ENCODE results near the gene BEX4. TPM values are rescaled to one million over a fixed set of nuclear protein-coding genes. Genes with fewer than 3 reads are reported as not detected.
"Not testable (repeated sequence)": the region's sequence is repeated elsewhere in the genome, so short reads cannot be mapped to it uniquely, and the experiment has no call there.

BEX4 gene
- total RNA-seq, 1 donor, result 7.9 TPM

DNA sequence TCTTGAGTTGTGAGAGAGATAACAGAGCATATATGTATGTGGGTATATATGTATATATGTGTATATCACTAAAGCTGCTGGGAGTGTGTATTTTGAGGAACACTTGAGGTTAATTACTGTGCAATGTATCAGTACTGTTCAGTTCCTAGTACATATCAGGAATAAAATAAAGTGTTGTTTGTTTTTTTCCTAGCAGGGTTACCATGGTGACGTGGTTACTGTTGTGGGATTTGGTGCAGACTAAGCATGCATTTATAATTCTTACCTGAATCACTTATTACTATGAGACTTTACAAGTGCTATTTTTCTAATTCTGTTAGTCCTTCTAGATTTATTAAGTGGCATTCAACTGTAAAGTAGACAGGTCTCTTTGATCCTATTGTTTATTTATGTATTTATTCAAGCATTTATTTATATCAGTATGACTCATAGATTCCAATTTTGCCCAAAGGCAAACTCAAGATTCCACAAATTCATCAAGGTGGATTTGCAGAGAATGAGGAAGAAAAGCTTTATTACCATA lies 26.9 kb upstream of the BEX4 start:
- TF ChIP-seq, protein P1, sequence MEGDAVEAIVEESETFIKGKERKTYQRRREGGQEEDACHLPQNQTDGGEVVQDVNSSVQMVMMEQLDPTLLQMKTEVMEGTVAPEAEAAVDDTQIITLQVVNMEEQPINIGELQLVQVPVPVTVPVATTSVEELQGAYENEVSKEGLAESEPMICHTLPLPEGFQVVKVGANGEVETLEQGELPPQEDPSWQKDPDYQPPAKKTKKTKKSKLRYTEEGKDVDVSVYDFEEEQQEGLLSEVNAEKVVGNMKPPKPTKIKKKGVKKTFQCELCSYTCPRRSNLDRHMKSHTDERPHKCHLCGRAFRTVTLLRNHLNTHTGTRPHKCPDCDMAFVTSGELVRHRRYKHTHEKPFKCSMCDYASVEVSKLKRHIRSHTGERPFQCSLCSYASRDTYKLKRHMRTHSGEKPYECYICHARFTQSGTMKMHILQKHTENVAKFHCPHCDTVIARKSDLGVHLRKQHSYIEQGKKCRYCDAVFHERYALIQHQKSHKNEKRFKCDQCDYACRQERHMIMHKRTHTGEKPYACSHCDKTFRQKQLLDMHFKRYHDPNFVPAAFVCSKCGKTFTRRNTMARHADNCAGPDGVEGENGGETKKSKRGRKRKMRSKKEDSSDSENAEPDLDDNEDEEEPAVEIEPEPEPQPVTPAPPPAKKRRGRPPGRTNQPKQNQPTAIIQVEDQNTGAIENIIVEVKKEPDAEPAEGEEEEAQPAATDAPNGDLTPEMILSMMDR (IDR thresholded peaks at IDR 0.05; ENCODE audit: insufficient read depth, low read length), result no peak
- H3K4me3 ChIP-seq (ENCODE audit: low read depth, low read length), result no peak overlapping the region
- no peak for DNase-seq (ENCODE audit: low read depth)

DNA sequence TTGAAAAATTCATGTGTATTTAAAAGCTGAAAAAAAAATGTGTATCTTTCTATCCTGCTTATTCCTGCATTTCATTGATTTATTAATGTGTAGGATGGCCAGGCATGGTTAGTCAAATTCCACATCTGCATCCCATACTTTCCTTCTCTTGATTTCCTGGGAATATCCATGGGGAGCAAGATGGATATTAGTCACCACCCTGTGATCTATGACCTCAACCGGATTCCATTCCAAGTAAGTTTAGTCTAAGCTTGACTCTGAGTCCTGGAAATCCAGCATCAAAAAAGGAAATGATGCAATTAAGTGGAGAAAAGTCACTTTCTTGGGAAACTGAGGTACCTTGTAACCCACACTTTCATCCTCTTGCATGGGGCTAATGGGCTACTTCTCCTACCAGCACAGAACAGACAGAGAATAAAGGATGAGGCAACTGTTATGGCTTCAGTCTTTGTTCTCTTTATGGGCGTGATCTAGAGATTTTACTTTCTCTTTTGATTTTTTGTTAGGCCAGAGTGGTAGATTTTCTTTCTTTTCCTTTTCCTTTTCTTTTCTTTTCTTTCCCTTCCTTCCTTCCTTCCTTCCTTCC lies 17.1 kb upstream of the BEX4 start:
- no peak overlapping the region for H3K4me3 ChIP-seq (ENCODE audit: low read depth, low read length)
- peak; percentile 63 for DNase-seq (ENCODE audit: low read depth)
- TF ChIP-seq, protein P1 (IDR thresholded peaks at IDR 0.05; ENCODE audit: insufficient read depth, low read length), result no peak

DNA sequence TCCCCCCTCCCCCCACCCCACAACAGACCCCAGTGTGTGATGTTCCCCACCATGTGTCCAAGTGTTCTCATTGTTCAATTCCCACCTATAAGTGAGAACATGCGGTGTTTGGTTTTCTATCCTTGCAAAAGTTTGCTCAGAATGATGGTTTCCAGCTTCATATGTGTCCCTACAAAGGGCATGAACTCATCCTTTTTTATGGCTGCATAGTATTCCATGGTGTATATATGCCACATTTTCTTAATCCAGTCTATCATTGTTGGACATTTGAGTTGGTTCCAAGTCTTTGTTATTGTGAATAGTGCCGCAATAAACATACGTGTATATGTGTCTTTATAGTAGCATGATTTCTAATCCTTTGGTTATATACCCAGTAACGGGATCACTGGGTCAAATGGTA lies 16.2 kb upstream of the BEX4 start:
- not testable (repeated sequence) for H3K4me3 ChIP-seq (ENCODE audit: low read depth, low read length); DNase-seq (ENCODE audit: low read depth)

DNA sequence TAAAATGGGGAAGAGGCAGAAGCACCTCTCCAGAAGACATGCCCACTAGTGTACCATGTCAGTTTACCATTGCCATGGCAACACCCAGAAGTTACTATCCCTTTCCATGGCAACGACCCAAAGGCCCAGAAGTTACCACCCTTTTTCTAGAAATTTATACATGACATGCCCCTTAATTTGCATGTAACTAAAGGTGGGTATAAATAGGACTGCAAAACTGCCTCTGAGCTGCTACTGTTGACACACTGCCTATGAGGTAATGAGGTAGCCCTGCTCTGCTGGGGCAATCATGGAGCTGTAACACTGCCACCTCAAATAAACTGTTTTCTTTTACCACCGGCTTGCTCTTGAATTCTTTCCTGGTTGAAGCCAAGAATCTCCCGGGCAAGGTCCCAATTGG lies 13.9 kb upstream of the BEX4 start:
- H3K4me3 ChIP-seq (ENCODE audit: low read depth, low read length), result no peak overlapping the region
- no peak for DNase-seq (ENCODE audit: low read depth)
- TF ChIP-seq, protein P1 (IDR thresholded peaks at IDR 0.05; ENCODE audit: insufficient read depth, low read length), result no peak

DNA sequence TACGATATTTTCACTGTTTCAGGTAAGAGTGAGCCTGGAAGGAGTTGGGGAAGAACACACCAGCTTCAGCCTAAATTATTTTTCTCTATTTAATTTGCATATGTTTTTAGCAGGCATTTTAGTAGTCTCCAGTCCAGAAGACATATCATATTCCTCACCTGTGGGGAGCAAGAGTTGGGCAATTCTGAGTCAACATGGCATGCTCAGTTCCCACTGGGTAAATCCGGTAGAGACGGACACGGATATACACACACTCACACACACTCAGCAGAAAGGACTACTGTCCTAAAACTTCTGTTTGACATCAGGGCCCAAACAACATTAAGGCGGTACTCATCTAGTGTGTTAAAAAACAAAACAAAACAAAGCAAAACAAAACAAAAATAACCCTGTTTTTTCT lies 4.9 kb upstream of the BEX4 start:
- no peak overlapping the region for H3K4me3 ChIP-seq (ENCODE audit: low read depth, low read length)
- TF ChIP-seq, protein P1 (IDR thresholded peaks at IDR 0.05; ENCODE audit: insufficient read depth, low read length), result no peak
- DNase-seq (ENCODE audit: low read depth), result no peak

DNA sequence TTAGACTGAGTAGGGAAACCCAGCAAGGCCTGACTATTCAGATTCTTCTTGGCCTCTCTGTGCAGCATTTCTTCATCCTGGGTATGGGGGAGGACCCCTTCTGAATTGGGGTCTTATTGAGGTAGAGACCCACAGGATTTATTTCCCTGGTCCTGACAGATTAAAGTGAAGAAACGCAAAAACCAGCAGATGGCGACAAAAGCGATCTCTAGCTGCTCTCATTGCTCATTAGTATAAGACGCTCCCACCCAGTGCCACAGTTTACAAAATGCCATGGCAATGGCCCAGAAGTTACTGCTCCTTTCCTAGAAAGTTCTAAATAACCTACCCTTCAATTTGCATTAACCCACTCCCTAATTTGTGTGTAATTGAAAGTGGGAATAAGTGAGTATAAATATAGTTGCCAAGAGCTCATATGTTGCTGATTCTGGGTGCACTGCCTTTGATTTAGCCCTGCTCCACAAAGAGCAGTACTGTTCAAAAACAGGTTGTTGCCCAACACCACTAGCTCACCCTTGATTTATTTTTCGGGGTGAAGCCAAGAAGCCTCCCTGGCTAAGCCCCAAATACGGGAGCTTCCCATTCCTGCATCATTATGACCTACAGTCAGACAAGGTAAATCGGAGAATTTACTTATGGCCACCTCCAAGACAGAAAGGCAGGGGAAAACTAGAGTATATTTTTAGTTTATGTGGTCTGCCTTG lies 3.7 kb upstream of the BEX4 start:
- DNase-seq (ENCODE audit: low read depth), result peak; percentile 58
- TF ChIP-seq, protein P1 (IDR thresholded peaks at IDR 0.05; ENCODE audit: insufficient read depth, low read length), result peak; percentile 46

DNA sequence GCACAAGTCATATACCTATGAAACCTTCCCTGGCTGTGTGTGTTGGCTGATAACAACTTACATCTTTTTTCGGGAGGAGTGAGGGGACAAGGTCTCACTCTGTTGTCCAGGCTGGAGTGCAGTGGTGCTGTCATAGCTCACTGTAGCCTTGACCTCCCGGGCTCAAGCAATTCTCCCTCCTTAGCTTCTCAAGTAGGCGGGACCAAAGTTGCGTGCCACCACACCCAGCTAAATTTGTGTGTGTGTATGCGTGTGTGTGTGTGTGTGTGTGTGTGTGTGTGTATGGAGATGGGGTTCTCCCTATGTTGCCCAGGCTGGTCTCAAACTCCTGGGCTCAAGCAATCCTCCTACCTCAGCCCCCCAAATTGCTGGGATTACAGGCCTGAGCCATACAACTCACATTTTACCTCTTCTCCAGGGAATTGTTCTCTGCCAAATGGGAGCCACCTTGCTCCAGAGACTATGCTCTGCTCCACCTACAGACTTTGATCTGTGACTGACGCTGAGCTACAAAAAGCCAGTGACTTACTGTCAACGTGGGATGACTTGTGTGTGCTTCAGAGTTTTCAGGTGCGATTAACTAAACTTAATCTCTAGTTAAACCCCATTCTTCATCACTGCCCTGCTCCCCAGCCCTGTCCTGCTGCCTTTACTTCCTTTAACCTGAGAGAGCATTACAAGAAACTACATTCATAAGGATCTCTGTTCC lies 2.0 kb upstream of the BEX4 start:
- no peak for DNase-seq (ENCODE audit: low read depth)
- TF ChIP-seq, protein P1 (IDR thresholded peaks at IDR 0.05; ENCODE audit: insufficient read depth, low read length), result no peak
- no peak overlapping the region for H3K4me3 ChIP-seq (ENCODE audit: low read depth, low read length)

More for the DNA sequence above, 3.7 kb upstream of the BEX4 start:
- no peak overlapping the region for H3K4me3 ChIP-seq (ENCODE audit: low read depth, low read length)

Measured in fibroblast of the aortic adventitia (primary cell).